H9 (cell line): Measurements from ENCODE around the gene LRRC28. TPM values are rescaled to one million over a fixed set of nuclear protein-coding genes. Genes with fewer than 3 reads are reported as not detected.

Experiments
- DNase-seq: peaks from one replicate; pipeline ENCODE4 v3.0.0-alpha.2; 2017
- H2AFZ ChIP-seq: one replicate; pipeline ENCODE4 v1.6.1; 2013; ENCODE audit warnings: mild to moderate bottlenecking, low read length, control low read depth, moderate library complexity
- H2AK5ac ChIP-seq: 2 replicates; pipeline ENCODE4 v1.6.1; 2013; ENCODE audit warnings: low read length, control low read depth, mixed read lengths; ENCODE audit not compliant: insufficient read length
- H2BK120ac ChIP-seq: one replicate; pipeline ENCODE4 v1.6.1; 2013; ENCODE audit warnings: low read depth, mild to moderate bottlenecking, low read length, control low read depth, inconsistent platforms; ENCODE audit not compliant: poor library complexity, severe bottlenecking
- H2BK12ac ChIP-seq: 2 replicates; pipeline ENCODE4 v1.6.1; 2013; ENCODE audit warnings: low read length, control low read depth, mixed read lengths, low read depth; ENCODE audit not compliant: insufficient read length
- H2BK15ac ChIP-seq: 2 replicates; pipeline ENCODE4 v1.6.1; 2013; ENCODE audit warnings: low read depth, low read length, control low read depth
- H2BK20ac ChIP-seq: one replicate; pipeline ENCODE4 v1.6.1; 2013; ENCODE audit warnings: low read depth, mild to moderate bottlenecking, low read length, control low read depth, inconsistent platforms; ENCODE audit not compliant: poor library complexity, severe bottlenecking
- H2BK5ac ChIP-seq: 2 replicates; pipeline ENCODE4 v1.6.1; 2013; ENCODE audit warnings: low read length, control low read depth, mixed read lengths; ENCODE audit not compliant: insufficient read length
- H3K14ac ChIP-seq: 2 replicates; pipeline ENCODE4 v1.6.1; 2013; ENCODE audit warnings: low read length, control low read depth; ENCODE audit not compliant: insufficient read depth
- H3K18ac ChIP-seq: 2 replicates; pipeline ENCODE4 v1.6.1; 2013; ENCODE audit warnings: low read depth, mild to moderate bottlenecking, mixed read lengths, low read length, control low read depth; ENCODE audit not compliant: insufficient read length
- H3K23ac ChIP-seq: 2 replicates; pipeline ENCODE4 v1.6.1; 2013; ENCODE audit warnings: low read length, control low read depth, mixed read lengths, low read depth; ENCODE audit not compliant: insufficient read length
- H3K23me2 ChIP-seq: 2 replicates; pipeline ENCODE4 v1.6.1; 2013; ENCODE audit warnings: low read depth, mild to moderate bottlenecking, mixed read lengths, low read length, control low read depth; ENCODE audit not compliant: insufficient read length, poor library complexity, severe bottlenecking
- H3K27ac ChIP-seq: 2 replicates; pipeline ENCODE4 v1.5.1; 2013; ENCODE audit warnings: low read length, control low read depth, mixed read lengths, low read depth; ENCODE audit not compliant: insufficient read length
- H3K27me3 ChIP-seq: 2 replicates; pipeline ENCODE4 v1.6.1; 2013; ENCODE audit warnings: low read length, control low read depth, inconsistent platforms; ENCODE audit not compliant: insufficient read depth
- H3K4ac ChIP-seq: 2 replicates; pipeline ENCODE4 v1.6.1; 2013; ENCODE audit warnings: low read depth, mild to moderate bottlenecking, control low read depth, inconsistent platforms, low read length, moderate library complexity
- H3K4me1 ChIP-seq: 2 replicates; pipeline ENCODE4 v1.6.1; 2013; ENCODE audit warnings: low read length, control low read depth, inconsistent platforms; ENCODE audit not compliant: insufficient read depth
- H3K4me2 ChIP-seq: 2 replicates; pipeline ENCODE4 v1.6.1; 2013; ENCODE audit warnings: low read length, control low read depth, mixed read lengths; ENCODE audit not compliant: insufficient read length, insufficient read depth
- H3K56ac ChIP-seq: 2 replicates; pipeline ENCODE4 v1.6.1; 2013; ENCODE audit warnings: low read depth, mild to moderate bottlenecking, mixed read lengths, low read length, control low read depth; ENCODE audit not compliant: insufficient read length
- H3K79me1 ChIP-seq: 2 replicates; pipeline ENCODE4 v1.6.1; 2013; ENCODE audit warnings: low read depth, mild to moderate bottlenecking, moderate library complexity, low read length, control low read depth, inconsistent platforms; ENCODE audit not compliant: insufficient read depth, poor library complexity, severe bottlenecking
- H3K79me2 ChIP-seq: 2 replicates; pipeline ENCODE4 v1.6.1; 2013; ENCODE audit warnings: low read length, control low read depth, inconsistent platforms; ENCODE audit not compliant: insufficient read depth
- H3K9ac ChIP-seq: 2 replicates; pipeline ENCODE4 v1.6.1; 2013; ENCODE audit warnings: low read length, control low read depth, mixed read lengths; ENCODE audit not compliant: insufficient read length; ENCODE audit errors: extremely low read depth
- H3K9me3 ChIP-seq: one replicate; pipeline ENCODE4 v1.6.1; 2013; ENCODE audit warnings: low read depth, low read length, inconsistent platforms; ENCODE audit not compliant: control insufficient read depth
- H3T11ph ChIP-seq: one replicate; pipeline ENCODE4 v1.6.1; 2013; ENCODE audit warnings: mild to moderate bottlenecking, low read length, control low read depth, inconsistent platforms
- H4K20me1 ChIP-seq: one replicate; pipeline ENCODE4 v1.6.1; 2013; ENCODE audit not compliant: control insufficient read depth, insufficient read length, insufficient read depth
- H4K5ac ChIP-seq: 2 replicates; pipeline ENCODE4 v1.6.1; 2013; ENCODE audit warnings: low read depth, mild to moderate bottlenecking, mixed read lengths, low read length, control low read depth; ENCODE audit not compliant: insufficient read length
- H4K8ac ChIP-seq: replicated peaks from 2 replicates; pipeline ENCODE4 v1.6.1; 2013; ENCODE audit warnings: low read length, control low read depth, mixed read lengths, low read depth; ENCODE audit not compliant: insufficient read length
- H4K91ac ChIP-seq: 2 replicates; pipeline ENCODE4 v1.6.1; 2013; ENCODE audit warnings: low read depth, mild to moderate bottlenecking, moderate library complexity, mixed read lengths, low read length, control low read depth; ENCODE audit not compliant: insufficient read length
- H3K27ac Mint-ChIP-seq, 3 experiments: 2 replicates in 2 of 3; 3 replicates in 1 of 3; pipeline ENCODE4 v1.8.0; 2020 to 2021; ENCODE audit warnings: mixed read lengths in 3 of 3, mild to moderate bottlenecking in 1 of 3, moderate library complexity in 1 of 3
- H3K27me3 Mint-ChIP-seq: 2 replicates; pipeline ENCODE4 v1.8.0; 2021; ENCODE audit warnings: low read depth, mild to moderate bottlenecking, moderate library complexity, mixed read lengths
- H3K36me3 Mint-ChIP-seq, 3 experiments: 2 replicates in 2 of 3; 3 replicates in 1 of 3; pipeline ENCODE4 v1.8.0; 2020 to 2021; ENCODE audit warnings: low read depth in 3 of 3, mixed read lengths in 3 of 3; ENCODE audit not compliant: insufficient read depth in 1 of 3
- H3K4me1 Mint-ChIP-seq, 2 experiments: 2 replicates each; pipeline ENCODE4 v1.8.0; 2020; ENCODE audit warnings: mixed read lengths in 2 of 2
- H3K4me3 Mint-ChIP-seq, 2 experiments: 2 replicates in 1 of 2; 3 replicates in 1 of 2; pipeline ENCODE4 v1.8.0; 2020 to 2021; ENCODE audit warnings: mild to moderate bottlenecking in 2 of 2, mixed read lengths in 2 of 2, moderate library complexity in 1 of 2
- H3K9me3 Mint-ChIP-seq, 2 experiments: 2 replicates in 1 of 2; 3 replicates in 1 of 2; pipeline ENCODE4 v1.8.0; 2020; ENCODE audit warnings: mild to moderate bottlenecking in 2 of 2, mixed read lengths in 2 of 2, moderate library complexity in 1 of 2
- CTCF ChIP-seq: fragments of 200-600 bp; sonication (generic); conservative IDR thresholded peaks from 3 replicates; pipeline ENCODE4 v1.8.0; 2021; ENCODE audit warnings: antibody characterized with exemption, mild to moderate bottlenecking
- WGBS: extraction: QIAGEN DNeasy Blood & Tissue Kit; methylation state at CpG from one replicate; pipeline ENCODE4 v1.1.7; 2013; ENCODE audit warnings: missing lambda C conversion rate, low lambda C conversion rate, mixed read lengths; ENCODE audit not compliant: insufficient read length; ENCODE audit errors: extremely low coverage; 5-methylcytosine and 5-hydroxymethylcytosine counted together
- total RNA-seq: library from RNA; stranded (reverse); gene quantifications from 2 replicates; pipeline ENCODE4 v1.2.1, GENCODE V29; 2021

The LRRC28 gene
- total RNA-seq, 1 experiment from 2014 or later: 17.6 TPM

- Histone ChIP-seq H3K23me2 (no peaks in the 10 kb centered on the region), H4K91ac (no peak overlapping the region), H2BK5ac (no peak overlapping the region), H3K27ac (no peak overlapping the region), H3K56ac (no peak overlapping the region), H3K4ac (no peak overlapping the region), H3K27me3 (no peaks in the 10 kb centered on the region), H2BK20ac (no peak overlapping the region), H3K4me2 (no peak overlapping the region), H3K18ac (no peak overlapping the region), H4K20me1 (no peaks in the 10 kb centered on the region), H3T11ph (no peak overlapping the region), H3K4me1 (no peaks in the 10 kb centered on the region), H2BK120ac (no peak overlapping the region), H3K23ac (no peak overlapping the region), H4K5ac (no peak overlapping the region), H3K79me1 (no peaks in the 10 kb centered on the region), H3K9me3 (no peaks in the 10 kb centered on the region), H4K8ac (no peak overlapping the region), H2AK5ac (no peak overlapping the region), H3K79me2 (no peaks in the 10 kb centered on the region), H2BK15ac (no peak overlapping the region), H2BK12ac (no peak overlapping the region), H3K9ac (no peak overlapping the region), H3K14ac (no peak overlapping the region), H2AFZ (no peak overlapping the region)
- Mint-ChIP-seq H3K9me3 (peaks cover 0 to 4% of the 10 kb centered on the region in 2 experiments; a peak in 1 of 5 replicates), H3K27me3 (no peaks in the 10 kb centered on the region), H3K4me3 (no peak overlapping the region), H3K4me1 (peaks cover 9% of the 10 kb centered on the region in 2 experiments), H3K36me3 (peaks cover 7 to 25% (median 17%) of the 10 kb centered on the region in 3 experiments; a peak in 6 of 7 replicates), H3K27ac (no peak overlapping the region)
- DNase-seq: no peak
- no CpG with 5 or more reads among the region's 4 CpGs for WGBS
- no peak for TF ChIP-seq CTCF
Measured at GRCh38 chr15:99230867-99231266, 20.4 kb upstream of the LRRC28 start.
